NCI-H2171 (cell line): ENCODE results near the gene KRT36.
A peak's percentile ranks its signal among the peaks of the same experiment; 100 is the strongest.

Experiments used
- DNase-seq: peaks from one replicate; lab custom pipeline; 2025; lab: John Stamatoyannopoulos, UW

Gene KRT36

DNA sequence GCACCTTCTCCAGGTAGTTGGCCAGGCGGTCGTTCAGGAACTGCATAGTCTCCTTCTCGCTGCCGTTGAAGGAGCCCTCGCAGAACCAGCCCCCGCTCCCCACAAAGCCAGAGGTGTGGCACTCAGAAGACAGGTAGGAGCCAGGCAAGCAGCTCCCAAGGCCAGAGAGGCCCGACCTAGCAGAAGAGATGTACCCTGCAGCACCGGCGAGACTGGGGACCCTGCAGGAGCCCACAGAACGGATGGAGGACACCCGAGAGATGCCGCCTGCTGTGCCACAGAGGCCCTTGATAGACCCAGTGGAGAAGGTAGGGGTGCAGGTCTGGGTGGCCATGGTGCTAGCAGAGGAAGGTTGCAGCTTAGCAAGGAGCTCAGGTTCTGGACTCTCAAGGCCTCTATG, at the start of gene KRT36:
Gene KRT36 (minus strand): TSS at position 380 of the 400 bp plus-strand sequence. CDS start 46 bp downstream, at position 334.
- no peak for DNase-seq

DNA sequence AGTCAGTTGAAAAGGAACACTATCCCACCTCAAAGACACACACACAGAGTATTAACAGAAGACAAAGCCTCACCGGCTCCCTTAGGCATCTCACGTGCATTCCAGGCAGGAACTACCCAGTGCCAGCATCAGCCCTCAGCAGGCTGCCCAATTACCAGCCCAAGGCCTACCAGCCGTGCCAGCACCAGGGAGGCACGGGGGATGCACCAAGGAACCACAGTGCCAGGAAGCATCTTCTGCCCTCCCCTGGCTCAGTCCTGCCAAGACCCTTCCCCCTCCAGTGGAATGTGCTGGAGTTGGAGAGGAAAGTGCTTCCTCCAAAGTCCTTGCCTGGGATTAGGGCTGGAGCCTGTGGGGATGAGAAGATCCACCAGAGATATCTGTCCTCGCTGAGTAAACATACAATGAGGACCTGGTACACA, 49.4 kb upstream of the KRT36 start:
- no peak for DNase-seq

DNA sequence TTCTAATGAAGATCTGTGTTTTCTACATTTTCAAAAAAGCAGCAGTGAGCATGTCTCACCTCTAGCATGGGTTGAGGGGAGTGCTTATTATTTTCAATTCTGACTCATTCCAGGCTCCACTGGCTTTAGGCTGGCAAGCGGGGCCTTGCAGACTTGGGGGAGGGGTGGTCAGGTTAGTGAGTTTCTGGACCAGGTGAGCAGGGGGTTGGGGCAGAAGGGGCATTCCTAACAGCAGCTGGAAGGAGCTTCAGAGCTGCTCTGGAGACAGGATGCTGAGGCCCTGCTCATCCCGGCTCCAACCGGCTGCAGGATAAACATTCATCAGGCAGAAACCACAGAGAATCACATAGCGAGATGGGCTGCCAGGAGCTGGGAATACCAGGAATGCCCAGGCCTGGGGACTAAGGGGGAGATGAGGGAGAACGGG, 48.9 kb upstream of the KRT36 start:
- DNase-seq = no peak

DNA sequence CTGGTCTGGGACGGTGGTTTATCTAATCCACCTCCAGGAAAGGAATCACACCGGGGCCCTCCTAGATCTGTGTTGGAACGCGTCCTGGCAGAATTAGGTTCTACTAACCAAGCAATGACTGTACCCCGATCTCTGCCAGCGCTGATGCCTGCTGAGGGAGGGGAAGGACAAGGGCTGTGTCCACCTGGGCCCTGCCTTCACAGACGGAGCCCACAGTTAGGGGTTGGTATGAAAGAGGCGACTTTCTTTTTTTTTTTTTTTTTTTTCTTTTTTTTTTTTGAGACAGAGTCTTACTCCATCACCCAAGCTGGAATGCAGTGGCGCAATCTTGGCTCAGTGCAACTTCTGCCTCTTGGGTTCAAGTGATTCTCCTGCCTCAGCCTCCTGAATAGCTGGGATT, 48.3 kb upstream of the KRT36 start:
- DNase-seq = no peak

DNA sequence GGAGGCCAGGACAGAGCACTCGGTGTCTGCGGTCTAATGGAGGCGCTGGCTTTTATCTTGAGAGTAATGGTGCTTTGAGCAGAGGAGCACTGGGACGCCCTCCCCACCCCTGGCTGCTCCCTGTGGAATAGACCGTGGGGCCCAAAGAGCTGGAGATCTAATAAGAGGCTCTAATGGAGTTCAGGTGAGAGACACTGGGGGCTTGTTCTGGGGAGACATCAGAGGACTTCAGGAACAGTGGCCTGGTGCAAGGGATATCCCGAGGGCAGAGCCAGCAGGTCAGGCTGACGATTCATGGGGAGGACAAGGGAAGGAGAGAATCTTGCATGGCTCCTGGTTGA, 47.9 kb upstream of the KRT36 start:
- no peak for DNase-seq

DNA sequence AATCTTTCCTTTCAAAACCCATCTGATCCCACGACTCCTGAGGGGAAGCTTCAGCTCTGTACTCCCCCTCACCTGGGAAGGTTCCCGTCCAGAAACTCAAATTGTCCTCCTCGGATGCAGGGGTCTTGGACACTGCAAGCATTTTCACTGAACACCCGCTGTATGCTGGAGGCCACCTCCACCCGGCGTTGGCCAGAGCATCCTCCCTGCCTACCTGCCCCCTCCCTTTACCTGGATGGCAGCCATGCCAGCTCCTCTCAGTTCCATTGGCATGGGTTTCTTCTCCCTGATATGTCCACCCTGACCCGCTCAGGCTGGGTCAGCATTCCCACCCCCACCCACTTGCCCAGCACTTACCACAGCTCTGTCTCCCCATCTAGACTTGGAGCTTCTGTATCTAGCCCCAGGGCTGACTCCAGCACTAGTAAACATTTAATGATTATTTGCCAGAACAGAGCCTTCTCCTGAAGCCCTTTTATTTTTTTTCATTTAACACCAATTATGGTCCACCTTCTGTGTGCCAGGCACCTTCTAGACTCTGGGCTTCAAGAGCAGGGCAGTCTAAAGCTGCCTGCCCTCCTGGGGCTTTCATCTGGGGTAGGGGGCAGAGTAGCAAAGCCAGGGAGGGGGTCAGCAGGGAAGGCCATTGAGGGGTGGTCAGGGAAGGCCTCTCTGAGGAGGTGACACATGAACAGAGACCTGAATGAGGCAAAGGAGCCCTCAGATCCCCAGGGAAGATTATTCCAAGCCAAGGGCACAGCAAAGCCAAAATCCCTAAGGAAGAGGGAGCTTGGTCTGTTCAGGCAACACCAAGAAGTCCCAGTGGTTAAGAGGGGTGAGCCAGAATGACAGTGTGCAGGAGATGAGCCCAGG, 47.3 kb upstream of the KRT36 start:
- no peak for DNase-seq

DNA sequence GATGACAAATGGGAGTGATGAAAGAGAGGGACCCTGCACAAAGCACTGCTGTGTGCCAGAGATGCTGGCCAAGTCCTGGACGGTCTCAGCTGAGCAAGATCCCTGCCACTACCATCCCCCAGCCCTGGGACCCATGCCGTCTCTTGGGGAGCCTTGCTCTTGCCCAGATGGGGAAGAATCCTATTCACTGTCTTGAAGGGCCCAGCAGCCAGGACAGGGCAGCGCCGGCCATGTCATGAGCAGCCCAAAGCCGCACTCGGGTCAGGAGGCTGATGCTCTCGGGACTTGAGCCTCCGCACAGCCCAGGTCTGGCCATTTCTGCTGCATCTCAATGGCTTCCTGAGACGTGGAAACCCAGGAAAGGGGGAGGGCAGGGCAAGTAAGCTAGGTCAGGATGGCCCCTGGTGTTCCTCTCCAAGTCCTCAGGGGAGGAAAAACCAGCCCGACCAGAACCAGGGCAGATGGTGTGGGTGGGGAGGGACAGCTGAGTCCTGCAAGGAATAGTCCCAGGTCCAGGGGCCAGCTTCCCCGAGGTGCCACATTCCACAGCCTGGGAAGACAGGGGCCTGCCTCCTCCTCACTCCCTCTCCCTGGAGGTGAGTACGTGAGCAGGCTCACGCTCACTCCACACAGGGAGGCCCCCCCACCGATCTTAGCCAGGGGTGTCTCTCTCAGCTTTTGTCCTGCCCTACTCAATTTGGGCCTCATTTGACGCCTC, 46.2 kb upstream of the KRT36 start:
- DNase-seq = no peak

DNA sequence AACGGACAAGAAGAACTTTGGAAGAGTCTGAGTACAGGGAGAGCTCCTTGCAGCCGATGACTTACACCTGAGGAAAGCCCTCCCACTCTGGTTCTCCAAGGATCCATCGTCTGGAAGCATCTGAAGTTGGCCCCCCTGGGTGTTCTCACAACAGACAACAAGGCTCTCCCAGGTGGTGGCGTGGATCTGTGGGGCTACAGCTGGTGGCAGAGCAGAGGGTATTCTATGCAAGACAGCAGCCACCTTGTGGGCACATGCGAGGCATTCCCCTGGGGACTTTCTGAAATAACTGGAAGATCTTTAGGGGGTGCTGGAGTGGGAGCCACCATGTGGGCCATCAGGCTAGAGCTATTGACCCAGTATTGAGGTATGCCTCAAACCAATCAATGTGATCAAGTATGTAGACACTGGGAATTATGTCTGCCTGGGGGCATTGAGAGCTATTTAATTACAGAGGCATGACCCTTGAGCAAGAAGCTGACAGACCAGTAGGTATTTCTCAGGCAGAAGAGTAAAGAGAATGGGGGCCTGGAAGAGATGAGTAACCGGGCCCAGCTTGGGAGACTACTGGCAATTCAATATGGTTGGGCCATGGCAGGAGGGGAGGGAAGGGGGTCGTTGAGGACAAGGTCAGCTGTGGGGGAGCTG, 45.3 kb upstream of the KRT36 start:
- DNase-seq = no peak

DNA sequence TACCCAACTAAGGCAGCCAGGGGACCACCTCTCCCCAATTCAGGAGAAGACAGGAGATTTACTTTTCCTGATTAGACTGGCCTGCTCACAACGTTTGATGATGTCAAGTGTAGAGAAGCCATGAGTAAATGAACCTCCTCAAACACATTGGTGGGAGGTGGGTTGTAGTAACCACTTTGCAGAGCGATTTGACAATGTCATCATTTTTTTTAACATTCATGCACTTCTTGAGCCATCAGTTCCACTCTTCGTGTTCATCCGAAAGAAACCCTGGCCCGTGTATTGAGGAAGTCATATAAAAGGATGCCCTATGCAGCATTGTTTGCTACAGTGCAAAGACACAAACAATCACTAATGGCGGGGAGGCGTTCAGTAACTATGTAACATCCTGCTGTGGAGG, 43.9 kb upstream of the KRT36 start:
- no peak for DNase-seq

DNA sequence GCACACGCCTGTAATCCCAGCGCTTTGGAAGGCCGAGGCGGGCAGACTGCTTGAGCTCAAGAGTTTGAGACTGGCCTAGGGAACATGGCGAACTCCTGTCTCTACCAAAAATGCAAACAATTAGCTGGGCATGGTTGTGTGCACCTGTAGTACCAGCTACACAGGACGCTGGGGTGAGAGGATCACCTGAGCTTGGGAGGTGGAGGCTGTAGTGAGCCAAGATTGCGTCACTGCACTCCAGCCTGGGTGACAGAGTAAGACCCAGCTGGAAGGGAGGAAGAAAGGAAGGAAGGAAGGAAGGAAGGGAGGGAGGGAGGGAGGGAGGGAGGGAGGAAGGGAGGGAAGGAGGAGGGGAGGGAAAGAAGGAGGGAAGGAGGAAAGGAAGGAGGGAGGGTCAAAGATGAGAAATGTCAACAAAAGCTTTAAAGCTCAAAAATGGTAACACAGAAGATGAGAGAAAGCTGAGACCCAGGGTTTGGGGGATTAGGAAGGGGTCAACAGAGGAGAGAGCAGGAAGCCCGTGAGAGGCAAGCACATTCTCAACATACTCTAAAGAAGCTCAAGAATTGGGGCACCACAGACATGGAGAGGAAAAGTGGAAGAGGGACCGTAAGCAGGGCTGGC, 43.3 kb upstream of the KRT36 start:
- DNase-seq = no peak

DNA sequence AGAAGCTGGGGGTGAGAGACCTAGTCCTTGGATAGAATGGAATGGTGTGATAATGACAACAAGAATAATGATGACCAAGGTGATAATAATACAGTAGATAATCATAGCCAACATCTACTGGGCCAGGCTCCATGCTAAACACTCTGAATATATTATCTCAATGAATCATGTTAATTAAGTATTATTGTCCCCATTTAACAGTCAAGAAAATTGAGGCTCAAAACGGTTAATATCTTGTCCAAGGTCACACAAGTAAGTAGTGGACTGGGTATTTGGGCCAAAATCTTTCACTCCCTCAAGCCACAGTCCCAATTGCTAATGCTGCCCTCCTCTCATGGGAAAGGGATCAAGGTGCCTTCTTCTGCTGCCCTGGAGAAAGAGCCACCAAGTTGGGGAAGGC, 42.3 kb upstream of the KRT36 start:
- DNase-seq = no peak

DNA sequence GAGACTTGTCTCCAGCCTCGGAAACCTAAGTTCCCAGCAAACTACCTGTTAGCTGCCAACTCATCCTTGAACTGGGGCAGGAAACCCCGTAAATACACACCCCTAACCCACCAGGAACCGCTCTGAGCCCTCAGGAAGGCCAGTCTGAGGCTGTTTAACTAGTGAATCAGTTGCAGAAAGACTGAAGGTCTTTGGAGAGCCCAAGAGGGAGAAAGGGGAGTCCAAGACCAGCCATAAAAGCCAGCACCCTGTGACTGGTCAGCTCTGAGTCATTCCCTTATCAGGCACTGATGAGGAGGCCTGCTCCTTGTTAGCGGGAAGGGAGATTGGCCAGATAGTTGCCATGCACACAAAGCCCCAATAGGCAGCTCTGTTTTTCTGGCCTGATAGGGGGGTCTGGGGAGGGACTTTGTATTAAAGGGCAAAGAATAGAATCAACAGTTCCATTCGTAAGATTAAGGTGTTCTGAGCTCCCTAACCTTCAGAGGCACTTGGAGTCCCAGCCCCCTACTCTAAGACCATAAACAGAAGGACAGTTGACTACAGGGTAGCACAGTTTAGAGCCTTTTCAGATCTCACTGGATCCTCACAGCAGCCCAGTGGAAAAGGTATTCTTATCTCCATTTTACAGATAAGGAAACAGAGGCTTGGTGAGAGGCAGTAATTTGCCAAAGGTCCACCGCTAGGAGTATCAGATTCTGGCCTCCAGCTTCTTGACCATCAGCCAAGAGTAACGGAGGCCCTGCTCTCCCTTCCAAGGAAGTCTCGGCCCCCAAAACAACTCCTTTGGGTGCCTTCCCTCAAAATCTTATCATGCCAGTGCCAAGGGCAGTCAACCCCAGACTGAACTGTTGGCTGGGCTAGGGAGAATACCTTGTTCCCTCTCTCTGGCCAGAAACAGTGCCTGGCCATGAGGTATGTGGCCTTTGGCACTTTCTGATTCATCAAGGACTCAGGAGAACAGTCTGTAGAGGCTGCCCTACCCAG, 40.6 kb upstream of the KRT36 start:
- DNase-seq = no peak

DNA sequence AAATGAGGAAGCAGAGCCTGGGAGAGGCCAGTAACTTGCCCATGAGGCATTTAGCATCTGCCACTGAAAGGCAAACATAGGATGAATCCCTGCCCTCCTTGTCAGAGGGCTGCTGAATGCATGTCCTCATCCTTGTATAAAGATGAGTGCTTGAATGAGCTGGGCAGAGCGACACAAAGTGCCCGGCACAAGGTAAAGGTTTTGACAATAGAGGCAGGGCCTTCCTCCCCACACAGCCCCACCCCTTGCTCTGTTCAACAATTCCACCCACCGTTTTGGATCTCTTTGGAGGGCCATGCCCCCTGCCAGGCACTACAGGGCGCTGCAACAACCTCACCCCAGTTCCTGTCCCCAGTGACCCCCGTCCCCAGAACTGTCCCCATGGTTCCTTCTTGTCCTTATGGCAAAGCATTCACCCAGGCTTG, 39.8 kb upstream of the KRT36 start:
- DNase-seq = no peak

DNA sequence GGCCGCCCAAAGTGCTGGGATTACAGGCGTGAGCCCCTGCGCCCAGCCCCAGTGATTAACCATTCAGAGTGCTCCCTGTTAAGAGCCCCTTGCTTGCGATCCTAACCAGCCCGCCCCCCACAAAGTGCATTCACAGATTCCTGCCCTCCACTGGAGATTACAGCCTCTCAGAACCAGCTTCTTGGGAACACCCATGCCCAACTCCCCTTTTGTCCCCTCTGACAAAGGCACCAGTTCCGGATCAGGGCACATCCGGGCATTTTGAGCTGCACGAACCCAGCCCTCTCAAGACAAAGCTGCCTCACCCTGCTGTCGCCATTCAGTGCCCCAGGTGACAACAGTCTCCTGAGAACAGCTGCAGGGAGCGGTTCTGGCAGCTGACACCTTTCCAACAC, 39.2 kb upstream of the KRT36 start:
- no peak for DNase-seq

DNA sequence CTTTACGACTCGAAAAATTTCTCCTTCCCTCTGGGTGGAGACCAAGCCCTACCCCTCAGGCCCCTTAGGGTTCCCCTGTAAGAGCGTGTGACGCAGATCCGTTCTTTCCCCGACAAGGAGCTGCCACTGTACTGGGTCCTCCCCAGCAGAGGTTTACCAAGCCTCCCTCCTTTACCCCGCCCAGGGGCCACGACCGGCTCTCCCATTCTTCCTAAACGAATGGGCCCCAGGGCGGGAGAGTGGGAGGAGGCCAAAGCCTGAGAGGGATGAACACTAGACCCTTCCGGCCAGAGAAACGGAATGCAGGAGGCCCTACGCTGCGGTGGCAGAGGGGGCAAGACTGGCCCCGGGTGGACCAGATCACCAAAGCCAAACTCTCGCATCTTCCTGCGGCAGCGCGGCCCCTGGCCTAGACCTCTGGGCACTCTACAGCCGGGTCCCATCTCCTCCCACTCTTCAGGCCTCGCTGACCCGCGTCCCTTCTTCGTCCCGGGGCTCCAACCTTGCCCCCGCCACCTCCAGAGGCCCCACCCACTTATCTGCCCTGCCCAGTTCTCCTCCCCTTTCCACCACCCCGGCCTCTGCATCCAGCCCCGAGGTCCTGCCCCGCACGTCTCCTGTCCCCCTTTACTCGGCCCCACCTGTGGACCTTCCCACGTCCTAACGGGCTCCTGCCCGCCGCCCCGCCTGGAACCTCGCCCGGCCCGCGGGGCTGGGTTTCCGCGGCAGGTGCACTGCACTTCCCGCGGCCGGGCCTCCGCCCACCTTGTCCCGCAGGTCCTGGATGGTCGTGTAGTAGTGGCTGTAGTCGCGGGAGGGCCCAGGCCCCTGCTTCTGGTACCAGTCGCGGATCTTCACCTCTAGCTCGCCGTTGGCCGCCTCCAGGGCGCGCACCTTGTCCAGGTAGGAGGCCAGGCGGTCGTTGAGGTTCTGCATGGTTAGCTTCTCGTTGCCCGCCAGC, 37.6 kb upstream of the KRT36 start:
- peak; percentile 19 for DNase-seq

DNA sequence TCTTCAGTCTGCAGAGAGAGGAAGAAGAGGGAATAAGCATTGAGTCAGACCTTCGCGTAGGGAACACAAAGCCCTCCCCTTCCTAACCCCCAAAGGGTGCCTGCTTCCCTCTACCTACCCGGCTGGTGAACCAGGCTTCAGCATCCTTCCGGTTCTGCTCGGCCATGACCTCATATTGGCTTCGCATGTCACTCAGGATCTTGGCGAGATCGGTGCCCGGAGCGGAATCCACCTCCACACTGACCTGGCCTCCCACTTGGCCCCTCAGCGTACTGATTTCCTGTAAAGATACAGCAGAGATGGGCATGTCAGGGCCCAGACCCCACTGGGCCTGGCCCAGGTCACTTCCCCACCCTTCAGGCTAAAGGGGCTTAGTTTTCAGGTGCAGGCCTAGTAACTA, 34.6 kb upstream of the KRT36 start:
- DNase-seq = no peak

DNA sequence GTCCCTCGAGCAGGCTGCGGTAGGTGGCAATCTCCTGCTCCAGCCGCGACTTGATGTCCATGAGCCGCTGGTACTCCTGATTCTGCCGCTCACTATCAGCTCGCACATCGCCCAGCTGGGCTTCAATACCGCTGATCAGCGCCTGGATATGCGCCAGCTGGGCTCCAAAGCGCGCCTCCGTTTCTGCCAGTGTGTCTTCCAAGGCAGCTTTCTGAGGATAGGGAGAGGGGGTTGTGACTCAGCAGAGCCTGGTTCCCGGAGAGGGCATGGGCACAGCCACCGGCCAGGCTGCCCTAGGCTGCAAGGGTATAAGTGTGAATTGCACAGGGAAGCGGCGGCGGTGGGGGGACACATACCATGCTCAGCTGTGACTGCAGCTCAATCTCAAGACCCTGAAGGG, 34.1 kb upstream of the KRT36 start:
- no peak for DNase-seq

DNA sequence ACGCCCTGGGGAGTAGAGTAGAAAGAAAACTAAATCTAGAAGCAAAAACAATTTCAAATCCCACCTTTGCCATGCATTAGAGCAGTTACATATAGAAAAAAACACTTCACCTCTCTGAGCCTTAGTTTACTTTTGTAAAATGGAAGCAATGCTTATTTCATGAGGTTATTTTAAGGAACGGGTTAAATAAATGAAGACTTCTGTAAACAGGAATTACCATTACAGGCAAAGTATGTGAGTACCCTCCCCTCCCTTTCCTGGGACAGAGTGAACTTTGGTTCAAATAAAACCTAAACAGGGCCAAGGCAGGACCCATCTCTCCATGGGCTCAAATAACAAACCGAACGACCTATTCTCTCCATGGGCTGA, 33.5 kb upstream of the KRT36 start:
- DNase-seq = no peak

DNA sequence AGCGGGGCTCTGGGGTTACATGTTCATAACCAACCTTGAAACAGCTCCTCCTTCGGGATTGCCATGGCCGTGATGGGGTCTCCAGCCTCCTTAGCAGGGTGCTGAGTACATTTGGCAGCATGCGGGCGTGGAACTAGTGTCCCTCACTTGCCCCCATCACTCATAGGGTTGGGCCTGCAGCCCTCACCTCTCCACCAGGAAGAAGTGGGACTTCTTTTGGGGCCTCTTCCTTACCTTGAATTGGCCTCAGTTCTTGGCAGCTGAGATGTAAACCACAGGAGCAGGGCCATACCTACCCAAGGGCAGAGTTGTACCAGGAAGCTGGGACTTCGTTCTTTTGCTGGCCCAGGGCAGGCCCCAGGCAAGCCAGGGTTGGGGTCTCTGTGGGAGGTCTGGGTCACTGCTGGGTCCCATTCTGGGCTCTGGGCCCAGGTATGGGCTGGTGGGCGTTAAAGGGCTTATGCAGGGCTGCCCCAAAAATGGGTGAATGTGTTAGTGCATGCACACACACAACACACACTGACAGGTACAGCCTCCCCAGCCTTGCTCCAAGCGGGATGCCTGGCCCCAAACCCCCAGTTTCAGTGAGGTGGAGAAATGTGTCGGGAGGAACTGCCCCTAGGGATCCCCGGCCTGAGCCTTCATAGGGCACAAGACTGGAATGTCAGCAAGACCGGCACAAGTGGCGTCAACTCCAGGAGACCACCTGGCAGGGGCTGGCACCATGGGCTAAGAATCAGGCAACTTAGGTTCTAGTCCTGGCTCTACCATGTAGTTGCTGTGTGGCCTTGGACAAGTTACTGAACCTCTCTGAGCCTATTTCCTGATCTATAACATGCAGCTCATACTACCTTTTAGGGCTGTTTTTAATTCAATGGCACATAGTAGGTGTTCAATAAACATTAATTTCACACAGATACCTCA, 32.9 kb upstream of the KRT36 start:
- no peak for DNase-seq
